Esophagus squamous epithelium (tissue), 5 donors: Measurements from ENCODE around the gene EIF2AK3. TPM values are rescaled to one million over a fixed set of nuclear protein-coding genes. Genes with fewer than 3 reads are reported as not detected.

Source experiments
- DNase-seq: peaks from one replicate; lab custom pipeline; 2025; lab: John Stamatoyannopoulos, UW
- H3K27ac ChIP-seq, 4 donors: fragments of 200-600 bp; sonication (generic); one replicate each; pipeline ENCODE4 v1.5.1; 2016 to 2019; ENCODE audit warnings: mild to moderate bottlenecking in 1 of 4
- H3K27me3 ChIP-seq, 4 donors: fragments of 200-600 bp; sonication (generic); 1 replicate in 3 of 4; 2 replicates in 1 of 4; pipeline versions ENCODE4 v1.5.1 to v1.6.0; 2017 to 2021; ENCODE audit warnings: antibody characterized with exemption in 1 of 4
- H3K36me3 ChIP-seq, 3 donors: fragments of 200-600 bp; sonication (generic); one replicate each; pipeline ENCODE4 v1.5.1; 2016 to 2019
- H3K4me1 ChIP-seq, 3 donors: fragments of 200-600 bp; sonication (generic); one replicate each; pipeline ENCODE4 v1.5.1; 2017 to 2019
- H3K4me3 ChIP-seq, 4 donors: fragments of 200-600 bp; sonication (generic); 1 replicate in 3 of 4; 2 replicates in 1 of 4; pipeline ENCODE4 v1.5.1; 2016 to 2019; ENCODE audit warnings: mild to moderate bottlenecking in 2 of 4, moderate library complexity in 1 of 4
- H3K9me3 ChIP-seq, 3 donors: fragments of 200-600 bp; sonication (generic); one replicate each; pipeline ENCODE4 v1.5.1; 2016 to 2019
- POLR2A ChIP-seq, 4 donors: fragments of 450-650 bp; IDR thresholded peaks; one replicate each; pipeline ENCODE4 v1.6.1; 2017; ENCODE audit warnings: antibody characterized with exemption in 4 of 4, mild to moderate bottlenecking in 4 of 4, moderate library complexity in 3 of 4
- WGBS, 2 donors: methylation state at CpG; one replicate each; pipeline ENCODE4 v1.1.5; 2018; 5-methylcytosine and 5-hydroxymethylcytosine counted together
- intact Hi-C: fragments of 100-400 bp; cut with DNase I; formaldehyde crosslinking; loops from one replicate; pipeline ENCODE4 v1.15.0; 2022
- total RNA-seq, 4 donors: library from RNA; depleted of rRNA; stranded (reverse); fragments of >200 nt; gene quantifications; one replicate each; pipeline ENCODE4 v1.1.0, GENCODE V29; 2016
- TF ChIP-seq, protein P1 (sequence below), 6 experiments: fragments of 450-650 bp in 4 of 6; fragments of 200-600 bp in 2 of 6; sonication (generic) in 2 of 6; IDR thresholded peaks; one replicate each; pipeline ENCODE4 v1.5.1; 2016 to 2019; ENCODE audit warnings: antibody characterized with exemption in 6 of 6, mild to moderate bottlenecking in 4 of 6, moderate library complexity in 4 of 6
- donor health status: DM: yes; HTN: yes; CAD: no.

The EIF2AK3 gene
- total RNA-seq, 4 donors from 2014 or later, result 12.2 to 16.9 (median 16.7) TPM

- TF ChIP-seq, protein P1, sequence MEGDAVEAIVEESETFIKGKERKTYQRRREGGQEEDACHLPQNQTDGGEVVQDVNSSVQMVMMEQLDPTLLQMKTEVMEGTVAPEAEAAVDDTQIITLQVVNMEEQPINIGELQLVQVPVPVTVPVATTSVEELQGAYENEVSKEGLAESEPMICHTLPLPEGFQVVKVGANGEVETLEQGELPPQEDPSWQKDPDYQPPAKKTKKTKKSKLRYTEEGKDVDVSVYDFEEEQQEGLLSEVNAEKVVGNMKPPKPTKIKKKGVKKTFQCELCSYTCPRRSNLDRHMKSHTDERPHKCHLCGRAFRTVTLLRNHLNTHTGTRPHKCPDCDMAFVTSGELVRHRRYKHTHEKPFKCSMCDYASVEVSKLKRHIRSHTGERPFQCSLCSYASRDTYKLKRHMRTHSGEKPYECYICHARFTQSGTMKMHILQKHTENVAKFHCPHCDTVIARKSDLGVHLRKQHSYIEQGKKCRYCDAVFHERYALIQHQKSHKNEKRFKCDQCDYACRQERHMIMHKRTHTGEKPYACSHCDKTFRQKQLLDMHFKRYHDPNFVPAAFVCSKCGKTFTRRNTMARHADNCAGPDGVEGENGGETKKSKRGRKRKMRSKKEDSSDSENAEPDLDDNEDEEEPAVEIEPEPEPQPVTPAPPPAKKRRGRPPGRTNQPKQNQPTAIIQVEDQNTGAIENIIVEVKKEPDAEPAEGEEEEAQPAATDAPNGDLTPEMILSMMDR (IDR thresholded peaks at IDR 0.05), result no peak
- no peak for TF ChIP-seq POLR2A (IDR thresholded peaks at IDR 0.05)
- H3K9me3 ChIP-seq, result no peaks in the 10 kb centered on the region
- no peaks in the 10 kb centered on the region for H3K4me1 ChIP-seq
- DNase-seq, result no peak
- no peak overlapping the region for H3K27ac ChIP-seq
- 85% methylated on average over 6 of the region's 6 CpGs for WGBS, 2 donors
- H3K36me3 ChIP-seq, result no peaks in the 10 kb centered on the region
- H3K4me3 ChIP-seq, result no peak overlapping the region
- intact Hi-C loops, result no loop called here
- H3K27me3 ChIP-seq, result peaks cover 0 to 23% (median 0%) of the 10 kb centered on the region in 4 donors
Observed at GRCh38 chr2:88542668-88543067, 84.6 kb downstream of the EIF2AK3 start.

DNA sequence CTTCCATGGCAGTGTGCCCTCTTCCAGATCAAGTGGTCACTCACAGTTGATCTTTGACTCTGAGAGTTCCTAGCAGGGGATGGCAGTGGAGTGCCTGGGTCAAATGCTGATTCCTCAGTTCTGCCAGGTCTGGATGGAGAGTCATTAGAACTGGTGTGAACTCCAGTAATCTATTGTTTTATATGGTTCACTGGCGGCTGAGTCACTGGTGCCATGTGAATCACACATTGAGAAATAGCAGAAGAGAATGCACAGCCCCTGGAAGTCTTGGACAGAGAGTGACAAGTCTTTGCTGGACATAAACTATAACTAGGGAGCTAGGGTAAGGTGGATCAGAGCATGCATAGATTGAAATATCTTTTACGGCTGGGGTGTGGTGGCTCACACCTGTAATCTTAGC lies 86.9 kb downstream of the EIF2AK3 start:
- intact Hi-C loops, result no loop called here
- Histone ChIP-seq H3K36me3 (no peaks in the 10 kb centered on the region), H3K27ac (no peak overlapping the region), H3K4me1 (no peaks in the 10 kb centered on the region), H3K4me3 (no peak overlapping the region), H3K27me3 (peaks cover 0 to 20% (median 0%) of the 10 kb centered on the region in 4 donors), H3K9me3 (no peaks in the 10 kb centered on the region)
- 59 to 69% methylated on average over 2 of the region's 2 CpGs for WGBS, 2 donors
- no peak for DNase-seq
- TF ChIP-seq, protein P1 (IDR thresholded peaks at IDR 0.05), result no peak
- no peak for TF ChIP-seq POLR2A (IDR thresholded peaks at IDR 0.05)

DNA sequence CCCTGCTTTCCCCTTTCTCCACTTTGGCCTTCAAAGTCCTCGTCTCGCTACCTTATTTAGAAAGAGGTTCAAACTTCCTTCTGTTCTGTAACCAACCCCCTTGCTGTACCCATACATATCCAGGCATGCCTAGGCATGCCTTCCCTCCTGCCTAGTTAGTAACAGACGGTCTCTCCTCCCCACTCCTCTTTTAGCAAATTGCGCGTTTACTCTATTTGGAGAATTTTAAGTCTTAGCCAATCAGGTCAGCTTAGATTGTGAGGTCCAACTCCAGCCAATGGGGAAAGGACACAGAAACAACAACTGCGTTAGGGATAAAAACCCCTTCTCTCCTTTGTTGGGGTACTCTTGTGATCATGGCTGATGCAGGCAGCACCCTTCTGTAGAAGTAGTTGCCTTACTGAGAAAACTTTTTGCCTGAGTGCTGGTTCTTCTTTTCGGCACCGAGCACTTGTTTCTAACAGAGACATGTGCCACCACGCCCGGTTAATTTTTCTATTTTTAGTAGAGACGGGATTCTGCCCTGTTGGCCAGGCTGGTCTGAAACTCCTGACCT lies 88.8 kb downstream of the EIF2AK3 start:
- WGBS, 2 donors, result 85 to 90% methylated on average over 11 of the region's 11 CpGs
- no peaks in the 10 kb centered on the region for H3K9me3 ChIP-seq
- TF ChIP-seq POLR2A (IDR thresholded peaks at IDR 0.05), result no peak
- TF ChIP-seq, protein P1 (IDR thresholded peaks at IDR 0.05), result no peak
- H3K36me3 ChIP-seq, result no peaks in the 10 kb centered on the region
- H3K27ac ChIP-seq, result no peak overlapping the region
- H3K4me1 ChIP-seq, result no peaks in the 10 kb centered on the region
- H3K4me3 ChIP-seq, result no peak overlapping the region
- H3K27me3 ChIP-seq, result peaks cover 0 to 20% (median 0%) of the 10 kb centered on the region in 4 donors
- intact Hi-C loops, result no loop called here
- DNase-seq, result no peak

GRCh38 chr2:88537640-88538039 lies 89.6 kb downstream of the EIF2AK3 start:
- H3K4me3 ChIP-seq, result no peak overlapping the region
- H3K4me1 ChIP-seq, result no peaks in the 10 kb centered on the region
- H3K36me3 ChIP-seq, result no peaks in the 10 kb centered on the region
- H3K27ac ChIP-seq, result no peak overlapping the region
- peaks cover 0 to 15% (median 0%) of the 10 kb centered on the region in 4 donors for H3K27me3 ChIP-seq
- no peaks in the 10 kb centered on the region for H3K9me3 ChIP-seq
- intact Hi-C loops, result no loop called here
- 47 to 61% methylated on average over 4 to 6 of the region's 6 CpGs for WGBS, 2 donors
- no peak for TF ChIP-seq POLR2A (IDR thresholded peaks at IDR 0.05)
- TF ChIP-seq, protein P1 (IDR thresholded peaks at IDR 0.05), result no peak
- DNase-seq, result no peak

DNA sequence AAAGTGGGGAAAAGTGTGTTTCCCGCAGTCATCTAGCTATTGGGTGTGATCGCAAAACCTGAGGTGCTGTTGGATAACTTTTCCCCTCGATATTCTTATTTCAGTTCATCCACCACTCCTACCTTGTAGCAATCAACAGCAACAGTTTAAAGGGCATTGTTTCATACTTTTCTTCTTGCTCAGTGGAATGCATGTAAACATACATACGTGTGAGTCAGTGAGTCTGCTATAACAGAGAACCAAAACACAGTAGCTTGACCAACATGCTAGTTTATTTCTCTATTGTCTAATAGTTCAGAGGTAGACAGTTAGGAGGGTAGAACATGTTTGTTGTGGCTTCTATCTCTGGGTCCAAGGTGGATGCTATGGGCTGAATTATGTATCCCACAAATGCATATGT lies 97.2 kb downstream of the EIF2AK3 start:
- DNase-seq, result no peak
- Histone ChIP-seq H3K9me3 (no peaks in the 10 kb centered on the region), H3K4me3 (no peak overlapping the region), H3K27me3 (peaks cover 0 to 7% (median 0%) of the 10 kb centered on the region in 4 donors), H3K4me1 (no peaks in the 10 kb centered on the region), H3K27ac (no peak overlapping the region), H3K36me3 (no peaks in the 10 kb centered on the region)
- intact Hi-C loops, result no loop called here
- WGBS, 2 donors, result 83 to 89% methylated on average over 4 of the region's 4 CpGs
- TF ChIP-seq, protein P1 (IDR thresholded peaks at IDR 0.05), result no peak
- no peak for TF ChIP-seq POLR2A (IDR thresholded peaks at IDR 0.05)
